ENCODE measurements around the gene CD40.

The CD40 gene

DNA sequence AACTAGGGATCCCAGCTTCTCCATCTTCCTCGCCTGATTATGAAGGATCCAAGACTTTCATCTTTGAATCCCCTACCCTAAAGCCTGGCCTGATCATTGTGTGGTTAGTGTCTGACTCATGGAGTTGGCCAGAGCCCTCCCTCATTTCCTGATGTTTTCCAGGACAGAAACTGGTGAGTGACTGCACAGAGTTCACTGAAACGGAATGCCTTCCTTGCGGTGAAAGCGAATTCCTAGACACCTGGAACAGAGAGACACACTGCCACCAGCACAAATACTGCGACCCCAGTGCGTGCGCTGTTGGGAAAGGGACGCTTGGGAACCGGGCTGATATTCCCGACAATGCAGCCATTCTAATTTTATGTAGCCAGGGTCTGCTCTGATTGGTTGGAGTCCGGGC, 4.0 kb downstream of the CD40 start:
- TF ChIP-seq TAF1 (IDR thresholded peaks at IDR 0.05; ENCODE audit: low read depth) = no peak
- TF ChIP-seq RAD21 (IDR thresholded peaks at IDR 0.05; ENCODE audit: low read depth) = no peak
- TF ChIP-seq TEAD4 (IDR thresholded peaks at IDR 0.05) = no peak
- TF ChIP-seq, protein P1, sequence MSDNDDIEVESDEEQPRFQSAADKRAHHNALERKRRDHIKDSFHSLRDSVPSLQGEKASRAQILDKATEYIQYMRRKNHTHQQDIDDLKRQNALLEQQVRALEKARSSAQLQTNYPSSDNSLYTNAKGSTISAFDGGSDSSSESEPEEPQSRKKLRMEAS (IDR thresholded peaks at IDR 0.05) = no peak
- TF ChIP-seq TCF12 (IDR thresholded peaks at IDR 0.05; ENCODE audit: low read depth) = no peak
- TF ChIP-seq FOXM1 (IDR thresholded peaks at IDR 0.05; ENCODE audit: borderline replicate concordance, low read depth) = no peak
- TF ChIP-seq EGR1 (IDR thresholded peaks at IDR 0.05) = no peak
- TF ChIP-seq ZBTB7A (IDR thresholded peaks at IDR 0.05; ENCODE audit: low read depth) = no peak
- TF ChIP-seq CEBPB (IDR thresholded peaks at IDR 0.05) = no peak
- TF ChIP-seq, protein P2, sequence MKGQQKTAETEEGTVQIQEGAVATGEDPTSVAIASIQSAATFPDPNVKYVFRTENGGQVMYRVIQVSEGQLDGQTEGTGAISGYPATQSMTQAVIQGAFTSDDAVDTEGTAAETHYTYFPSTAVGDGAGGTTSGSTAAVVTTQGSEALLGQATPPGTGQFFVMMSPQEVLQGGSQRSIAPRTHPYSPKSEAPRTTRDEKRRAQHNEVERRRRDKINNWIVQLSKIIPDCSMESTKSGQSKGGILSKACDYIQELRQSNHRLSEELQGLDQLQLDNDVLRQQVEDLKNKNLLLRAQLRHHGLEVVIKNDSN (IDR thresholded peaks at IDR 0.05) = no peak
- no peak for TF ChIP-seq CREB1 (IDR thresholded peaks at IDR 0.05; ENCODE audit: low read depth)
- no peak for TF ChIP-seq EP300 (IDR thresholded peaks at IDR 0.05; ENCODE audit: borderline replicate concordance)
- no peak for TF ChIP-seq NFIC (IDR thresholded peaks at IDR 0.05)
- no peak for TF ChIP-seq REST (IDR thresholded peaks at IDR 0.05; ENCODE audit: low read depth)
- no peak for TF ChIP-seq YY1 (IDR thresholded peaks at IDR 0.05; ENCODE audit: low read depth)

DNA sequence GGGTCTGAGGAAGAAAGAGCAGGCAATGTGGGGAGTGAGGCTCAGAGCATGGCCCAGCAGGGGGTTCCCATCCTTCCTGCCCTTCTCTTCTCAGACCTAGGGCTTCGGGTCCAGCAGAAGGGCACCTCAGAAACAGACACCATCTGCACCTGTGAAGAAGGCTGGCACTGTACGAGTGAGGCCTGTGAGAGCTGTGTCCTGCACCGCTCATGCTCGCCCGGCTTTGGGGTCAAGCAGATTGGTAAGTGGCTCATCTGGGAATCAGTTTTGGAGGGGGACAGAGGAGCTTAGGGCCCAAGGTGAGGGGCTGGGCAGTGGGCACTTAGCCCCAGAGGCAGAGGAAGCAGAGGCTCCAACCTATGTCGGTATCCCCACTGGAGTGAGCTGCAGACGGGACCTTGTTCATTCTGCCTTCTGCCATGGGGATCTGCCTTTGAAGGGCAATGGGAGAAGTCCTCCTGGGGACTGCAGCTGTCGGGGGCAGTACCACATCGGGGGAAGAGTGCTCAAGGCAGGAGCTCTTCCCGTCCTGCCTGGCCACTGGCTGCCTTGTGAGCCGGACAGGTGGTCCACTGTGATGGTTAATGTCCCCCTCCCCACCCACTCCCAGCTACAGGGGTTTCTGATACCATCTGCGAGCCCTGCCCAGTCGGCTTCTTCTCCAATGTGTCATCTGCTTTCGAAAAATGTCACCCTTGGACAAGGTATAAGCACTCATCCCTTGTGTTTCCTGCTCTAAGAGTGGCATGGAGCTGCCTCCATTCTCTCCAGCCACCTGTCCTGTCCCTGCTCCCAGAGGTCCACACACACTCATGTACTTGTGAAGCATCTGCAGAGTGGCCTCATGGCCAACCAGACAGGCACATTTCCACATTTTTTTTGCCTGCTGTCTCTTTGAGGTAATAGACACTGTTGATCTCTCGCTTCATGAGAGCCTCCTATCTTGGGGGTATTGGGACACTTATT, 4.7 kb downstream of the CD40 start:
- TF ChIP-seq YY1 (IDR thresholded peaks at IDR 0.05; ENCODE audit: low read depth) (no peak), CEBPB (IDR thresholded peaks at IDR 0.05) (no peak), REST (IDR thresholded peaks at IDR 0.05; ENCODE audit: low read depth) (no peak), TEAD4 (IDR thresholded peaks at IDR 0.05) (no peak), NFIC (IDR thresholded peaks at IDR 0.05) (no peak), EP300 (IDR thresholded peaks at IDR 0.05; ENCODE audit: borderline replicate concordance) (no peak), FOXM1 (IDR thresholded peaks at IDR 0.05; ENCODE audit: borderline replicate concordance, low read depth) (no peak), ZBTB7A (IDR thresholded peaks at IDR 0.05; ENCODE audit: low read depth) (no peak), TAF1 (IDR thresholded peaks at IDR 0.05; ENCODE audit: low read depth) (no peak), CREB1 (IDR thresholded peaks at IDR 0.05; ENCODE audit: low read depth) (no peak), EGR1 (IDR thresholded peaks at IDR 0.05) (no peak), TCF12 (IDR thresholded peaks at IDR 0.05; ENCODE audit: low read depth) (no peak)
- TF ChIP-seq, protein P2 (IDR thresholded peaks at IDR 0.05) = no peak
- TF ChIP-seq, protein P1 (IDR thresholded peaks at IDR 0.05) = no peak

DNA sequence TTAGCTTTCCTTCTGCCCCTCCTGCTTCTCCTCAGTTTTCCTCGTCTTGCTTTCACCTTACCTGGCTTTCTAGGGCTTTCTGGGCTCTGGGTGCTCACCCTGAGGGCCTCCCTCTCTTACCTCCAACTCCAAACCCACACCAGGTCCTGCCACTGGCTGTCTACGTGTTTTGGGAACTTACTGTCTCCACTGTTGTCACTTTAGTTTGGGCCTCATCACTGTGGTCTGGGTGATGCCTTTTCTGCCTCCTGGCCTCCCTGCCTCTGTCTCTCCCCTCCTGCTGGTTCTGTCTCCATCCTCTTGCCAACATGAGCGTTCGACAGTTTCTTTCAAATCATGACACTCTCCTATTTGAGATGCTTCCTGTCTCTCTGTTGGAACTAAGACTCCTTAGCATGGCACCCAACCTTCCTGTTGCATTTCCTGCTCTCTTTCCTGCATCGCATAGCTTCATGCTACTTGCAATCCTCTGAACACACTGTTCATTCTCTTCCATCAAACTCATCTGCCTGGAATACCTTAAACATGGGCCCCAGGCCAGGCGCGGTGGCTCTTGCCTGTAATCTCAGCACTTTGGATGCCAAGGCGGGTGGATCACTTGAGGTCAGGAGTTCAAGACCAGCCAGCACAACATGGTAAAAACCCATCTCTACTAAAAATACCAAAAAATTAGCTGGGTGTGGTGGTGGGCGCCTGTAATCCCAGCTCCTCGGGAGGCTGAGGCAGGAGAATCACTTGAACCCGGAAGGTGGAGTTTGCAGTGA, 5.5 kb downstream of the CD40 start:
- TF ChIP-seq CREB1 (IDR thresholded peaks at IDR 0.05; ENCODE audit: low read depth) = no peak
- TF ChIP-seq EGR1 (IDR thresholded peaks at IDR 0.05) = no peak
- no peak for TF ChIP-seq TCF12 (IDR thresholded peaks at IDR 0.05; ENCODE audit: low read depth)
- no peak for TF ChIP-seq CEBPB (IDR thresholded peaks at IDR 0.05)
- TF ChIP-seq, protein P1 (IDR thresholded peaks at IDR 0.05) = no peak
- TF ChIP-seq TEAD4 (IDR thresholded peaks at IDR 0.05) = no peak
- TF ChIP-seq YY1 (IDR thresholded peaks at IDR 0.05; ENCODE audit: low read depth) = no peak
- no peak for TF ChIP-seq EP300 (IDR thresholded peaks at IDR 0.05; ENCODE audit: borderline replicate concordance)
- TF ChIP-seq REST (IDR thresholded peaks at IDR 0.05; ENCODE audit: low read depth) = no peak
- TF ChIP-seq, protein P2 (IDR thresholded peaks at IDR 0.05) = no peak

Measured in Ishikawa (cell line).